Pons (tissue), 1 donor: ENCODE measurements around the gene ANKZF1.

Experiments
- DNase-seq: peaks from one replicate; pipeline ENCODE4 v3.0.0-alpha.2; 2016; ENCODE audit warnings: low spot score

Gene ANKZF1

DNA sequence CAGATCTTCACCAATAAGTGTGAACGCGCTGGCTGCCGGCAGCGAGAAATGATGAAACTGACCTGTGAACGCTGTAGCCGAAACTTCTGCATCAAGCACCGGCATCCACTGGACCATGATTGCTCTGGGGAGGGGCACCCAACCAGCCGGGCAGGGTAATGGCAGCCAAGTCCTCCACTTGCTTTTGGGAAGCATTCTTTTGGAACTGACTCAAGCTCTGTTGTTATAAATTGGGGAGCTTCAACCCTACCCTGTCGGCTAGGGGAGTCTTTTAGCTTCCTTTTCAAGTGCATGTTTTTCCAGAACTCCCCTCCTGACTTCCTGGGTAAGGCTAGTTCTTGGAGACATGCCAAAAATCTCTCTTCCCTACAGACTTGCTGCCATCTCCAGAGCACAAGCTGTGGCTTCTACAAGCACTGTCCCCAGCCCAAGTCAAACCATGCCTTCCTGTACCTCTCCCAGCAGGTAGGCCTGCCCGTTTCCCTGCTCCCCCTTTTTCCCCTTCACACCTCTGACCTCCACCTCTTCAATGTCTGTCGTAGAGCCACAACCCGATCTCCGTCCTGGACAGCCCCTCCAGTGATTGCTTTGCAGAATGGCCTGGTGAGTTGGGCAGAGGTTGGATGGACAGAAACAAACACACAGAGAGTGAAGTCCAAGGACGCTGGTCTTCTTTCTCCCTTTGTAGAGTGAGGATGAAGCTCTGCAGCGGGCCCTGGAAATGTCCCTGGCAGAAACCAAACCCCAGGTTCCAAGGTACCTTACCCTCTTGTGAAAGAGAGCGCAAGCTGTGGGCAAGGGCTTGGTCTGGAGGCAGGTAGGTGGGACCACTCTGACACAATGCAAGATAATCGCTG is 21.5 kb upstream of the ANKZF1 start:
- DNase-seq: peak; percentile 28

DNA sequence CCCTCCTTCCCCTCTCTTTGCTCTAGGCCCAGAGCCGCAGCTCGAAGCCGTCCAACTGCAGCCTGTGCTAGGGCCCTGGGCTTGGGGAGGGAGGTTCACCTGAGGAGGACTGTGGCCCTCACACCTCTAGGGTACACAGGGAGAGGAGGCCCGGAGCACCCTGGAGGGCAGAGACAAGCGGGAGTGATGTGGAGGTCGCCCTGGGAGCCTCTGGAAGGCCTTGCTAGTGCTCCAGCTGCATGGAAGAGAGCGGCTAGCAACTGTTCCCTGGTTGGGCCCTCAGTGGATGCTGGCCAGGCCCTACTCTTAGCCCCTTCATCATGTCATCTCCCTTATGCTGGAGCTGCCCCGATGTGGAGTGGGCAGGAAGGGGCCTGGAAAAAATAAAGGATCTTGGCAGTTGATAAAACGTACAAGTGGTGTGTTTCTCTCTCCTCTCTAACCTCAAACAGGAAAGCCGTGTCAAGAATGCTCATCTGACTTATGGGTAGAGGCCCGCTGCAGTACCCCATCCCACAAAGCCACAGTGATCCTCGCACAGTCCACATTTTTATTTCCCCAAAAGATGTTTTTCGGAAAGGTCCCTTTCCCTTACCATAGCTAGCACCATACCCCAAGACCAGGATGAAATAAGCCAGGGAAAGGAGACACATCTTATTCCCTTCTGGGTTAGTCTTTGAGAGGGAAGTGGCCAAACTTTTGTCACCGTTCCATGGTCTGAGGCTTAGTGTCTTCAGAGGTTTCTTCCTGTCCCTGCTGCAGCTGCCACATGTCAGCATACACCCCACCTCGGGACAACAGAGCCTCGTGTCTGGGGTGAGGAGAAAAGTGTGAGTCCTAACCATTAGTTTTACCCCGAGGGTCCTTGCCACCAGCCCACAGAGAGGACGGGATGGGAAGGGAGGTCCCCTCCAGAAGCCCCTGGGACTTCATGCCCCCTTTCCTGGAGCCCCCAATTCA is 20.1 kb upstream of the ANKZF1 start:
- no peak for DNase-seq

DNA sequence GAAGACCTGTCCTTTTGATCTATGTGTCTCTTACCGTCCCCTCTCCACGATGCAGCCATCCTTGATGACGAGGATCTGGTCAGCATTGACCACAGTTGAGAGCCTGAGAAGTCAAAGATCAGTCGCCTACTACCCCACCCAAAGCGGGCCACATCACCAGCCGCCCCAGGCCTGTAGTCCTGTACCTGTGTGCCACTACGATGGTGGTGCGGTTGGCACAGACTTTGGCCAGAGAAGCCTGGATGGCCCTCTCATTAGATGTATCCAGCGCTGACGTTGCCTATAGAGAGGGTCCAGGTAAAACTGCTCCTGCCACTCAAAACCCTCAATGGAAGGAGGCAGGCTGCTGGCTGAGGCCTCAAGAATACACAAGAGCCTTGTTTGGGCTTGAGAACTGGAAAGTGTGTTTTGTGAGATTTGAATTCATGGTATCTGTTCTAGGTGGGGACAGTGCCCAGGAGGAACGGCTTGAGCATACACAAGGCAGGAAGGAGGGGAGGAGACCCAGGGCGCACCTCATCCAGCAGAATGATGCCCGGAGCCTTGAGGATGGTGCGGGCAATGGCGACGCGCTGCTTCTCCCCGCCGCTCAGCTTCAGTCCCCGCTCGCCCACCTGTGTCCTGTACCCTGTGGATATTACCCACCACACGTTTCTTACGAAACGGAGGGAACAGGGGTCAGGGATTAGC is 19.3 kb upstream of the ANKZF1 start:
- DNase-seq: no peak

DNA sequence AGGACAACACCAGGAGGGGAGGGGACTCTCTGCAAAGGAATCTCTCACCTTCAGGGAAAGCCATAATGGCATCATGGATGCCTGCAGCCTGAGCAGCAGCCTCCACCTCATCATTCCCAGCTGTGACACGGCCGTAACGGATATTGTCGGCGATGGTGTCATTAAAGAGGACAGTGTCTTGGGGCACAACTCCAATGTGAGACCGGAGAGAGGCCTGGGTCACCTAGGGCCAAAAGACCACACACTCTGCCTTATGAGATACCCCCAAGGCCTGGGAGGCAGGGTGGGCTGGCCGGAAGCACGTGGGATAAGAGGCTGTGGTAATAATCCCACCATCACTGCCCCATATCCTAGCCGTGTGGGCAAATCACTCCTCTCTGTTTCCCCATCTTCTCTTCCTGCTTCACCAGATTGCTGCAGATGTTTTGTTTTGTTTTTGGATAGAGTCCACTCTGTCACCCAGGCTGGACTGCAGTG is 18.7 kb upstream of the ANKZF1 start:
- DNase-seq: no peak

DNA sequence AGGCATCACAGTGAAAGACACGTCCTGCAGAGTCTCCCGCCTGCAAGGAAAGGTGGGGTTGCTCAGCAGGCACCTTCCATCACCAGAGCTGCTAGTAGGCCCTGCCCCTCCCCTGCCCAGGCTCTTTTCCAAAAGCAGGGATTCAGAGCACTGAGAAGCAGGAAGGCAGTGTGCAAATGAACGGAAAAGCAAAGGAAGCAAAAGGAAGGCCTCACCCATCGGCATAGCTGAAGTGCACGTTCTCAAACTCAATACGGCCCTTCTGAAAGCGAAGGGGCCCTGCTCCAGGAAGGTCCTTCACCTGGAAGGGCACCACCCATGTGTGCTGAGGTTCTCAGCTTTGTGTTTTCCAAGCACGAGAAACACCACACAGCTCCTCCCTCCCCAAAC is 16.6 kb upstream of the ANKZF1 start:
- DNase-seq: no peak

DNA sequence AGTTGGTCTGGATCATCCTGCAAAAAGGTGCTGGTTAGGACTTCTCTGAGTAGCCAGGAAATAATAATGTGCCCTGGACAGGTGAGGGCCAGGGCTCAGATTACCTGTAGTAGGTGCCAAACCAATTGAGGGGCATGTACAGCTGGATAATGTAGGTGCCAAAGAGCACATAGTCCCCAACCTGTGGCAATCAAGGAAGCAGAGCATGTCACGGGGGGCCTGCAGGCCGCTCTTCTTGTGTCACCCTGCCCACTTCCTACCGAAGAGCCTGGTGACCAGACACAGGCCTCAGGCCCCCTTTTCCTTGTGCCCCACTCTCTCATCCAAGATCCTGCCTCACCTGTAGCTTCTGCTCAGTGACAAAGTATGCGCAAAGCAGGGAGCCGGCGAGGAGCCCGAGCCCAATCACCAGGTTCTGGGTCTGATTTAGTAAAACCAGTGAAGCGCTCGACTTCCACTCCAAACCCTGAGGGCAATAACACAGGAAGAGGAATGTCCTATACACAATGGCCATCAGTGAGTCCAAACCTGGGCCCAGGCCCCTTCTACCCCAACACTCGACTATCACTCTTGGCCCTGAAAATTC is 16.0 kb upstream of the ANKZF1 start:
- no peak for DNase-seq

DNA sequence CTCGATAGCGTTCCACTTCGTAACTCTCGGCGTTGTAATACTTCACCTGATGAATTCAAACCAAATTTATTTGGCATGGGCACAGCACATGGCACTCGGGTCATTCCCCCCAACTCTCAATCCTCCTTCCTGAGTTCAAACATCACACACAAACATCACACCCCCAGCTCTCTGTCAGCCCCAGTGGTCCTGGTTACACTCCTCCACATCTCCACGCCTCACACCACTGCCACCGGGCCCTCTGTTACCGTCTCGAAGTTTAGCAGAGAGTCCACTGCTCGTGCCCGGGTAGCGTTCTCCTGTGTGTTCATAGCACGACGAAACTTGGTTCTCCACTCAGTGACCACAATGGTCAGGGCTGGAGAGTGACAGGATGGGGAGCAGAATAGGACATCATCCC is 15.5 kb upstream of the ANKZF1 start:
- DNase-seq: no peak

DNA sequence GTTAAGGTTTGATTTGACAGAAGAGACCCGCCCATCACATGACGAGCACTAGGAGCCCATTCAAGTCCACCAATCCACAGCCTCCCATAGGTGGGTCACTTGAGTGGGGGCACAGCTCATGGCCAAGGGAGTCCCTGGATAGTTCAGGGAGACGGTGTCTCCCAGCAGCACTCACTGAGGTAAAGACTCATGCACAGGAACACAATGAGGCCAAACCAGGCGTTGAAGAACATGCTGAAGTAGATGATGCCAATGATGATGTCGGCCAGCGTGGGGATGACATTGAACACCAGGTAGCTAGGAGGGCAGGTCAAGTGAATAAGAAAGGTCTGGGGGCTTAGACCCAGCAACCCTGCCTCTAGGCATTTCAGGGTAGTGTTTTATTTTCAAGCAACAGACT is 14.8 kb upstream of the ANKZF1 start:
- DNase-seq: no peak

DNA sequence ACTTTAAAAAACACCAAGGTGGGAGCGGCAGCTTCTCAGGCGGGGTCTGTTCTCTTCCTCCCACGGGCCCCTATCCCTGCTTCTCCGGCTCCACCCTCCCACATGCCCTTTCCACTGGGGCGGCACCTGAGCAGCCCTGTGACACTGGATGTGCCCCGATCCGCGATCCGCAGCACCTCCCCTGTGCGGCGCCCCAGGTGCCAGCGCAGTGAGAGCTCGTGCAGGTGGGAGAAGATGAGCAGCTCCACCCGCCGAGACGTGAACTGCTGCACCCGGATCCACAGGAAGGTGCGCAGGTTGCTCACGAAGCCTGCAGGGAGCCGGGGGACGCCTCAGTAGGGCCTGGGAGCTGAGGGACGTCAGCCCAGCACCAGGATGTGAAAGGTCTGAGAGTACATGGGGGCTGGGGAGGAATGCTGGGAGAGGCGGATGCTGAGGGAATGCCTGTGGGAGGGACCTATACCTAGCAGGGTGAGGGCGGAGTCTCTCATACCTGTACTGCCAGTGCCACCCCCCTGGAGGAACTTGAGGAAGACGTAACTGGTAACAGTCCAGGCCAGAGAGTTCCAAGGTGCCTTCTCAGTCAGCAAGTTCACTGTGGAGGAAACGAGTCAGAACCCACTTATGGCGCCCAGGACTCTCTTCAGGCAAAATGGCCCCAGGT is 13.6 kb upstream of the ANKZF1 start:
- DNase-seq: no peak

DNA sequence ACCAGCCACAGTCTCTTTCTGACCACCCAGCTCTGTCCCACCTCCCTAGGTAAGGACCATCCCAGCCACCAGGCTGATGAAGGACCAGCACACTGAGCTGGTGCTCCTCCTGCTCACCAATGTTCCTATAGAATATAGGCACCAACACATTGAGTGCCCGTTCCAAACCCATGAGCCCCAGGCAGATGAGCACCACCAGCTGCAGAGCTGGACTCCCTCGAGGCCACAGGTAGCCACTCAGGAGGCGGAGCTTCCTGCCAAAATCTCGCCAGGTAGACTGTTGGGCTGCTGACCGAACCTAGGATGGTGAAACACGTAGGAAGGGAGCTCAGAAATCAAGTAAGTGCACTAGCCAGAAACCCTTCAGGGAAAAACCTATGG is 13.1 kb upstream of the ANKZF1 start:
- no peak for DNase-seq

DNA sequence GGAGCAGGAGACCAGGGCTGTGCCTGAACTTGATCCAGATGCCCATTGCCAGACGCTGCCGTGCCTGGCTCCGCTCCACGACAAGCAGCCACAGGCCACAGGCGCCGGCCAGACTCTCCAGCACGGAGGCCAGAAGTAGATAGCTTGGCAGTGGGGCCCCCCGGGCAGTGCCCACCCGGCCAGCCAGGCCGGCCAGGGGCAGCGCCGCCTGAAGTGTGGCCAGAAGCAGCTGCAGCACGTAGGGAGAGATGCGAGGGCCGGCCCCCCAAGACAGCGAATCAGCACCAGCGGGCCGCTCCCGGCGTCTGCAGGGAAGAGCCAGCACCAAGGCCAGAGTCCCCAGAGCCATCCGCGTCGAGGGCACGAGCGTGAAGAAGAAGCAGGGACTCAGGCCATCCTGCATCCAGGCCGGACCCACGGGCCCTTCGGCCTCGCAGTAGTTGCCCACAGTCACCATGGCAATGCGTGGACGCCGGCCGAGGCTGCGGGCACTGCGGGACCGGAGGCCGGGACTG is 11.3 kb upstream of the ANKZF1 start:
- no peak for DNase-seq

DNA sequence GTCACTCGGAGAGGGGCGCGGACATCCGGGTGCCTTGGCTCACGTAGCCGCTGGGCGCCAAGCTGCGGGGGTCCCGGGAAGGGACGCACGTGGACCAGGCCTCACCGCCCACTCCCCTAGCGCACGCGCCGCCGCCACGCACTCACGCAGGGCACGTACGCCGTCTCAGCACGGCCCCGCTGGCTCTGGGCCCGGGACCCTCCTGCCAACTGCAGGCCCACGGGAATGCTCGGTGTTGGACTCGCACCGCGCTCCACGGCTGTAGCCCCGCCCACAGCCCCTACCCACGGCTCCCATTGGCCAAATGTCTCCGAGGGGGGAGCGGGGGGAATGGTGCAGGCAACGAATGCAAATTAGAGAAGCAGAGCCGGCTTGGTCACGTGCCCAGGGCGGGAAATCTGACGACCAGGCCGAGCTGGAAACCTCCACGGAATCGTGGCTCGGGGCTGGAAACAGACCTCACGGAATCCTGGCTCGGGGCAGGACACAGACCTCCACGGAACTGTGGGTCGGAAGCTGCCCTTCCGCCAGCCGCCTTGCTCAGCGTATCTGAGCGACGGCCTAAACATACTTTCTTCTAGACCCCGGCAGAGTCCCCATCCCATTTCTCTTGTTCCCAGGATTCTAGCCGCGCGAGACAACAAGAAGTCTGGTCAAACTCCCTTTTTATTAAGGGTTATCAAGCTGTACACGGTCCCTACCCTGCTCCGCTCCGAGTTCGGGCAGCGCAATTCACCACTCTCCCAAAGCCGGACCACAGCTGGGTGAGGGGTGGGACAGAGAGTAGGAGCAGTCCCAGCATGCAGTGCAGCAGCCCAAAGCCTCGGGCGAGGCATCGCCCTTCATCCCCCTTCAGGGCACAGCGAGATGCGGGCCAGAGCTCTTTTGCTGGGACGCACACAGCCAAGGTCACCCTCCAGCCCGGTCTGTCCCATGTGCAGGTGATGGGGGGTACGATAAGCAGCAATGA is 10.6 kb upstream of the ANKZF1 start, which contains the start of gene ABCB6:
TSS of gene ABCB6 (minus strand) at position 227 of the 970 bp plus-strand sequence. CDS start 285 bp downstream, outside the sequence.
- peak; percentile 93 for DNase-seq

DNA sequence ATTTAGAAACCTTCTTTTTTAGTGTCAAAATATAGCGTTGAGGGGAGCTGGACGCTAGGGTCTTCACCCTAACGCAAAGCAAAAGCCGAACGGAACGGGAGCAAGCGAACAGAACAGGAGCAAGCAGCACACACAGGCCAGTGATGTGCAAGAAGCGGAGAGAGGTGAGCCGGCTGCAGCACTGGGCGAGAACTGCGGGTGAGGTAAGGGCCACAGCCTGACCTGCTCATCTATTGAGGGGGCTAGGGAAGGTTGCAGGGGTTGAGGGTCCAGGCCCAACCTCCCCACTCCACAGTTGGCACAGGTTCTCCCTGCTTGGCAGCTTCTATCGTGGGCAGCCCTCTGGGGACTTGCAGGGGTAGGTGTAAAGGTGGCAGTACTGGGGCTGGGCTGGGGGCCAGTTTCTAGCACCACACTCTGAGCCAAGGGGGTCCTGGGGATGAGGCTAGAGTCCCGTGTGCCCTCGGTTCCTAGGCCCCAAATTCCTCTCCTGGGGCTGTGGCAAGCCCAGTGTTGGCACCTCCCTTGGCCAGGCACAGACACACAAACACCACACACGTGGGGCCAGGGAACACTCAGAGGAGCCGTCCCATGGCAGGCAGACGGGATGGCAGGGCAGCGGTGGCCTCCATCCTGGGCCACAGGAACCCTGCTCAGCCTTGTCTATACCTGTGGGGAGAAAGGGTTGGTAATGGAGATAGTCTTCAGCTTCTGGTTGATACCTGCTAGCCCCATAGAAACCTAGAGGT is 9.6 kb upstream of the ANKZF1 start:
- DNase-seq: no peak

DNA sequence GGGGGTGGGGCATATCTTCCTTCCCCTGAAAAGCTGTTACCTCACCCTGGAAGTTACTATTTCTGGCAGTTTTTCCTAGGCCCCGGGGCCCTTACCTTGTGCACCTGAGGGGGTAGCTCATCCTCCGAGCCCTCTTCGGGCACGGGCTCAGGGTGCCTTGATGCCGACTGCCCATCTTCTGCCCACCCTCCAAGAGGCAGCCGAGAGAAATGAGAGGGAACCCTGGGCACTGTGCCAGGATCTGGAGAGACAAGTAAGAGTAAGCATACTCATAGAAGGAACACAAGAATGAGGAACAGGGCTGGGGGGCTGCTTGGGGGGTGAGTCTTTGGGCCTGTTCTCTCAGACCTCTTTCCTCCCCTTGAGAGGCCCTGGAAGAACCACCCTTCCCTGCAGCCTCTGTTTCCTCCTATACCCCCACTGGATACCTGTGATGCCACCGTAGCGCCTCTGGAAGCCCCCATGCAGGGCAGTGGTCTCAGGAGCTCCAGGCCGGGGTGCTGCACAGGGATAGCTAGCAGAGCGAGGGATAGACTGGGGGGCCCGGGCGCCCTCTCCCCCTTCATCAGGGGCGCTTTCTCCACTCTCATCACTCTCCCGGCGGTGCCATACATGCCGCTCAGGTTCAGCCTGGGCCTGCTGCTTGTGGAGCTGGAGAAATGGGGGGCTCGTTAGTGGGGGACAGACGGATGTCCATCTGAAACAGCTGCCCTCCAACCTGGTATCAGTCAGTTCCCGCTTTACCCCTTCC is 8.8 kb upstream of the ANKZF1 start:
- no peak for DNase-seq

DNA sequence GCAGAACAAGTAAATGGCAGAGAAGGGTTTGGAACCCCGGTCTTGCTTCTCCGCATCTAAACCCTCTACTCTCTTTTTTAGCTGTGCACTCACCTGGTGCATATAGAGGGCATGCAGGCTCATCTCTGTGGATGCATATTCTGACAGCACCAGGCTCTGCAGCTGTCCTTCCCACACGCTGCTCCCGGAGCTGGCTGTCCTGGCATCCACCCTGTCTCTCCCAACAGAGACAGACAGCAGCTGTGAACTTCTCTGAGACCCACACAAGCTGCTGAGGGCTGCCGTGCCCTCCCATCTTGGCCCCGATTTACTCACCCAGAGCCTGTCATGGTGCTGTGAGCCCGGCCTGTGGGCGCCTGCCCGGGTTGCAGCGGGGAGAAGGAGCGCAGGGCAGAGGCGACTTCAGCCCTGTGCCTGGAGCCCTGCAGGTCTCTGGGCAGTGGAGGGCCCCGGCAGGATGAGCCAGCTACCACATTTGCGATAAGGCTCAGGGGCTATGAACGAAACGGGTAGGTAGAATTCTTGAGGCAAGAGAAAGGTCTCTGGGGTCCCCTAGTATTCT is 7.6 kb upstream of the ANKZF1 start:
- no peak for DNase-seq

DNA sequence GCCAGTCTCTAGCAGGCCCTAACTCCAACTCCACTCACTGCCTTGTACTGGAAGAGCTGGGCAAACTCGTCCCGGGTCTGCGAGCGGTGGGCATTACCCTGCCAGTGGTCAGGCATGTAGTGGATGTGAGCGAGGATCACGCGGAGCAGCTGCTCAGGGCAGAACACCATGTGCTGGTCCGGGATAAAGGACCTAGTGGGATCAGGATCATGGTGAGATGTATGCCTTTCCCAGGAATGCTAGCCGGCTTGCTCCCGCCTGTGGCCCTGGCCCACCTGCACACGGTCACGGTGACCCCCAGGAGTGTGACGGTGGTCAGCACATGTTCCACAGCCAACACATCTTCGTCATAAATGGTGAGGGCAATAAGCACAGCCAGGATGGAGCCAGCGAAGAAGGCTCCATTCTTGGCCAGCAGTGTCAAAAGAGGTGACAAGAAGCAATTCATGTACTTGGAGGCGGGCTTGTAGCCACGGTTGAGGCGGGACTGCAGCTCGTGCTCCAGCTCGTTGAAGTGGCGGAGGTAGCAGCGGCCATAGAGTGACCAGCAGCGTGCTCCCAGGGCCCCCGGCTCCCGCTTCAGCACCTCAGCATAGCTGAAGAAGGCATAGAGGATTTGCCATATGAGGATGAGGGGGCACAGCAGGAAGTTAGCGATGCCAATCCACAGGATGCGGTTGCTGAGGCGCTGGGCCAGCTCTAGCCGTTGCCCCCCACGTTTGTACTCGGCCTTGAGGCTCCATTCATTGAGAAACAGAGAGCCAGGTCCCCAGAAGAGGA is 5.6 kb upstream of the ANKZF1 start:
- no peak for DNase-seq

DNA sequence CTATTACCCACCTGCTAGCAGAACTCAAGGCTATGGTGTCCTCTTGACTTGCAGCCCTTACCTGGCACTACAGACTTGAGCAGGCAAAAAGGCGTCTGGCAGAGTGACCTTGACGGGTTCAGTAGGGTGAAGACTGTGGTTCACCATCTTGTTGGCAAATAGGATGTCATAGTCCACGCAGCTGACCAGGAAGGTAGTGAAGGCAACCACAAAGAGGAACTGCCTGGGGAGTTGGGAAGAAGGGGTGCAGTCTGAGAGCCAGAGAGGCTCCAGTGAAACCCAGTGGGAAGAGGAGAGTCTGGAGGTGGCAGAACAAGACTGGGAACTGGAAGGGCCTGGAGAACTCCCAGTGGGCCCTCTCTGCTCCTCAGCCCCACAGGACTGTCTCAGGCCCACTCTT is 4.3 kb upstream of the ANKZF1 start:
- DNase-seq: no peak
